Inflammatory macrophage treated with lipopolysaccharide for 4 hours (primary cell): ENCODE results near the gene SMYD3.
A peak's percentile ranks its signal among the peaks of the same experiment; 100 is the strongest.
"Not testable (repeated sequence)": the region's sequence is repeated elsewhere in the genome, so short reads cannot be mapped to it uniquely, and the experiment has no call there.

Source experiments
- DNase-seq: peaks from one replicate; pipeline ENCODE4 v3.0.0-alpha.2; 2020

SMYD3 gene

GRCh38 chr1:245809361-245809760, 697.7 kb downstream of the SMYD3 start:
- DNase-seq: no peak

DNA sequence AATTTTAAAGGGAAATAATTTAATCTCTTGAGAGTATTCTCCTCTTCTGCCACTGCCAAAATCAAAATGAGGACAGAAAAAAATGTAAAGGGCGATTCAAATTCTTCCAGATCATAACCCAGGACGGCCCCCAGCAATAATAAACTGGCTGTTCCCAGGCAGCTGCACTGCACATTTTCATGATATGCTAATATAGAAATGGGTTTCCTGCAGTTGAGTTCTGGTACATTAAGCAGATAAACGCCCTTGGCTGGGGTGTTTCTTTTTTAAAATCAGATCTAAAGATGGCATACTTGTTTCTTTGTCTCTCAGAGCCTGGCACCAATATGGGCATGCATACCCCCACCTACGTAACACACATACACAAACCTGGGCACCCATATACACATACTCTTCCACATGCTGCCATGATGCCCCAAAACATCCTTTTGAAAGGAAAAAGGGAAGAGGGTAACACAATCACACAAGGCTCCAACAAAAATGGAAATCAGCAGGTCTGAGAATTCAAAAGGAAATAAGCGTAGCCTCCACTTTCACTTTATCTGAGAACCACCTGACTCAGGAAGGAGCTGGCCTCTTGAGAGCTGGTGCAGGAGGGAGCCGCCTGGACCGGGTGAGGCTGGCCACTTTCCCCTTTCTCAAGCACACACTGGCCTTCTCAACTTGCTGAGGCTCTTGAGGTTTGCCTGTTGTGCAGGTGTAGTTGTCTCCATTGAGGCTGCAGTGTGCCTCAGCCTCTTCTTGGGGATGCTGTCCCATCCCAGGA, 698.9 kb downstream of the SMYD3 start:
- DNase-seq: no peak

- peak; percentile 4 for DNase-seq
Observed at GRCh38 chr1:245807306-245807705, 699.8 kb downstream of the SMYD3 start.

GRCh38 chr1:245805532-245805931, 701.5 kb downstream of the SMYD3 start:
- no peak for DNase-seq

DNA sequence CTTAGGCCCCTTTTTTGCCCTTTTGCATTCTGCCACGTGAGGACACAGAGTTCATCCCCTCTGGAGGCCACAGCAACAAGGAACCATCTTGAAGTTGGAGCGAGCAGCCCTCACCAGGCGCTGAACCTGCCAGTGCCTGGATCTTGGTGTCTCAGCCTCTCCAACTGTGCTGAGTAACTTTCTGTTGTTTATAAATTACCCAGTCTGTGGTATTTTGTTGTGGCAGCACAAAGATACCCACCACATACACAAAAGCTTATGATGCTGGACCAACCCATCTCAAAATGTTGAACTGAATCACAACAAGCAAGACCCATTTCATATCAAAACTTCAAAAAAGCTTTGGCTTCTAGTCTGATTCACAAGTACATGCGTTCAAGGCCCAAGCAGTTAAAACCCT, 702.4 kb downstream of the SMYD3 start:
- no peak for DNase-seq

- DNase-seq: no peak
Observed at GRCh38 chr1:245803666-245804037, 703.4 kb downstream of the SMYD3 start.

- no peak for DNase-seq
Observed at GRCh38 chr1:245802941-245803665, 704.0 kb downstream of the SMYD3 start.

GRCh38 chr1:245800901-245801605, 706.0 kb downstream of the SMYD3 start:
- DNase-seq: no peak

GRCh38 chr1:245798349-245798711, 708.7 kb downstream of the SMYD3 start:
- DNase-seq: no peak

GRCh38 chr1:245797592-245798348, 709.3 kb downstream of the SMYD3 start:
- DNase-seq: peak; percentile 28

- no peak for DNase-seq
Observed at GRCh38 chr1:245791410-245792312, 715.4 kb downstream of the SMYD3 start.

GRCh38 chr1:245790441-245790840, 716.6 kb downstream of the SMYD3 start:
- no peak for DNase-seq

GRCh38 chr1:245788886-245789285, 718.2 kb downstream of the SMYD3 start:
- no peak for DNase-seq

DNA sequence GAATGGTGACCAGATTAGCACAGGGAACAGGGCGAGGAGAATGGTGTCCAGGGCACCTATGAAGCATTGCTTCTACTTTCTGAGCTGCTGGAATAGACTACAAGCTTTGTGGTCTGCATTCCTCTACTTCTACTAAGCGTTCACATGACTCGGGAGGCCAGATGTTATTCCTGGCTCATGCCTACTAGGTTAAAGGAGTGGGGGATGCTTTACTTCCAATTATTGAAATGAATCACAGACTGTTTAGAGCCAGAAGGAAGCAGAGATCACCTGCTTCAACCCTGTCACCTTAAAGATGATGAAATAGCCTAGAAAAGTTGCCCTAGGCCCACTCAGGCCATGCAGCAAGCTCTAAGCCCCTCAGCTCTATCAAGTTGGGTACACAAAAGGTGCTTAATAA, 718.8 kb downstream of the SMYD3 start:
- DNase-seq: no peak

DNA sequence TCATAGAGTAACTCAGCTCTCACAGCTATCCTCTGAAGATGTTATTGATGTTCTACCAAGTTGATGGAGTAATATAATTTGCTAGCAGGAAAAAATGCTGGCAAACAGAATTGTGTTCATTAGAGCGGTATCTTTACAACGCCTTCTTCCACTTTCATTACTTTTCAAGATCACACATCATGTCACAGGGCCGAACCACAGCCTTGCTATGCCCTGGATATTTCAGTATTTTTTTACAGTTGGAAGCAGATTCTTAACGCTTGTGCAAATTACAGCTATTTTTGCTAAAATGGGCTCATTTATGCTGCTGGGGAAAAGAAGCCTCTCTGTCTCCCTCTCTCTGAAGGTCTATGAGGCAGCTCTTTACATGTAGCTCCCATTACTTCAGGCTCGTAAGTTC, 720.1 kb downstream of the SMYD3 start:
- DNase-seq: no peak

GRCh38 chr1:245779797-245780755, 727.0 kb downstream of the SMYD3 start:
- no peak for DNase-seq

DNA sequence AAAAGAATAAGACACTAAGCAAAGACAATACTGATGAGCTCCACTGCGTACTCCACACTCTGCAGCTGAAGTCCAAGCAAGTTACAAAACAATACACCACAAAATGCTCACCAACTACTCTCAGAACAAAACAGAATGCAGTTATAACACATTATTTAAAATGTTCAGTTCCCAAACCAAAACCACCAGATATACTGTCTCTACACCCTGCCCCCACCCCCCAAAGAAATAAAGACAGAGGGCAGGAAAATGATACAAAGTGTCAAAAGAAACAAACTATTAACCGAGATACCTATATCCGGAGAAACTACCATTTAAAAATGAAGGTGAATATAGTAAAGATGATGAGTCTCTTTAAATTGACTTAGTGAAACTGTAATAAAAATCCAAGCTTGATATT, 729.3 kb downstream of the SMYD3 start:
- DNase-seq: no peak

DNA sequence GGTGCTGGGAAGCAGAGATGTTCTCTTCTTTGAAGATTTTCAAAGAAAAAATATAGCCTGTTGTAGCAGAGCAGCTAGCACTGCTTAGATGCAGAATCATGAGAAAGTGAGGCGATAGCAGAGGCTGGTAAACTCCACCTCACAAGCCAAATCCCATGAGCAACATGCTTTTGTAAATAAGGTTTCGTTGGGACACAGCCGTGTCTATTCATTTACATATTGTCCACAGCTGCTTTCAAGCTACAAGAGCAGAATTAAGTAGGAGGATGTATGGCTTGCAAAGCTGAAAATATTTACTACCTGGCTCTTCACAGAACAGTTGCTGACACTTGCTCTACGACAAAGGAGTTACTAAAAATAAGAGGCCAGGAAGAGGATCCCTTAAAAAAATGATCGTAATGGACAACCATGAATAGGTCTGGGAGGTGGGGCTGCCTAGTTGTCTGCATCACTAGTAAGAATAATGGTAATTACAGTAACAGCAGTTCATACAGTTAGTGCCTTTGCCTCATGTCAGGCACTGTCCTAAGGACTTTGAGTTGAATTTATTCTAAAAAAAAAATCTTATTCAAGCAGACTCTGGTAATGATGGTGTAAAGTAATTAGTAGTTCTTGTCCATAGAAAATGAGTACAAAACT, 730.3 kb downstream of the SMYD3 start:
- DNase-seq: no peak

- no peak for DNase-seq
Observed at GRCh38 chr1:245776139-245776538, 730.9 kb downstream of the SMYD3 start.

DNA sequence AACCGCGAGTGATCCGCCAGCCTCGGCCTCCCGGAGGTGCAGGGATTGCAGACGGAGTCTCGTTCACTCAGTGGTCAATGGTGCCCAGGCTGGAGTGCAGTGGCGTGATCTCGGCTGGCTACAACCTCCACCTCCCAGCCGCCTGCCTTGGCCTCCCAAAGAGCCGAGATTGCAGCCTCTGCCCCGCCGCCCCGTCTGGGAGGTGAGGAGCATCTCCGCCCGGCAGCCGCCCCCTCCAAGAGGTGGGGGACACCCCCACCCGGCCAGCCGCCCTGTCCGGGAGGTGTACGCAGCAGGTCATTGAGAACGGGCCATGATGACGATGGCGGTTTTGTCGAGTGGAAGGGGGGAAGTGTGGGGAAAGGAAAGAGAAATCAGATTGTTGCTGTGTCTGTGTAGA, 732.1 kb downstream of the SMYD3 start:
- not testable (repeated sequence) for DNase-seq
